ENCODE measurements around the gene STRADA.

DNA sequence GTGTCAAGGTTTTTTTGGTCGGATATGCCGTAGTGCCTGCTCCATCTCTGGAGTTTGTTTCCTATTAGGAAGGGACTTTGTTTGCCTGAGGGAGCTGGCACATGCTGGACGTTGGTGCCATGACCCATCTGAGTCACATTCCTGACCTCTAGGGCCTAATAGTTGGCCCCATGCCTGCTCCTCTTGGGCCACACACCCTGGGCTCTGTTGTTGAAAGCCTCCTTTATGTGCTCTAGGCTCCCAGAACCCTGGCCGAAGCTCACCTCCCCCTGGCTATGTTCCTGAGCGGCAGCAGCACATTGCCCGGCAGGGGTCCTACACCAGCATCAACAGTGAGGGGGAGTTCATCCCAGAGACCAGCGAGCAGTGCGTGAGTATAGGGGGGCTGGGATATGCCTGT is 60.1 kb downstream of the STRADA start:
- TF ChIP-seq POLR2AphosphoS5 (IDR thresholded peaks at IDR 0.05; ENCODE audit: low read depth, low read length) = no peak
- TF ChIP-seq POLR2A (IDR thresholded peaks at IDR 0.05; ENCODE audit: low read depth, low read length) = no peak
